HG03520 (cell line): ENCODE measurements around the gene GTF2F2.
"Not testable (repeated sequence)": the region's sequence is repeated elsewhere in the genome, so short reads cannot be mapped to it uniquely, and the experiment has no call there.

Experiments used
- ATAC-seq: cut with Tn5 transposase; IDR thresholded peaks from one replicate; pipeline ENCODE4 v1.9.1; 2021; ENCODE audit warnings: mild to moderate bottlenecking, moderate library complexity; ENCODE audit not compliant: unreplicated experiment

GTF2F2 gene

GRCh38 chr13:45298550-45298949, 178.2 kb downstream of the GTF2F2 start:
- not testable (repeated sequence) for ATAC-seq

GRCh38 chr13:45299194-45299593, 178.9 kb downstream of the GTF2F2 start:
- ATAC-seq = no peak

GRCh38 chr13:45300190-45300985, 180.1 kb downstream of the GTF2F2 start:
- ATAC-seq = no peak

- no peak for ATAC-seq
Measured at GRCh38 chr13:45301263-45301662, 181.0 kb downstream of the GTF2F2 start.

GRCh38 chr13:45302507-45302906, 182.2 kb downstream of the GTF2F2 start:
- no peak for ATAC-seq

GRCh38 chr13:45303026-45303425, 182.7 kb downstream of the GTF2F2 start:
- ATAC-seq = no peak

GRCh38 chr13:45303866-45304265, 183.6 kb downstream of the GTF2F2 start:
- ATAC-seq = no peak

GRCh38 chr13:45305079-45305478, 184.8 kb downstream of the GTF2F2 start:
- no peak for ATAC-seq

- ATAC-seq = no peak
Measured at GRCh38 chr13:45306966-45307365, 186.7 kb downstream of the GTF2F2 start.

GRCh38 chr13:45310341-45311131, 190.2 kb downstream of the GTF2F2 start:
- no peak for ATAC-seq

GRCh38 chr13:45314822-45315221, 194.5 kb downstream of the GTF2F2 start:
- ATAC-seq = no peak

GRCh38 chr13:45315520-45316167, 195.3 kb downstream of the GTF2F2 start:
- no peak for ATAC-seq

- no peak for ATAC-seq
Measured at GRCh38 chr13:45316338-45316737, 196.0 kb downstream of the GTF2F2 start.

- no peak for ATAC-seq
Measured at GRCh38 chr13:45316996-45317395, 196.7 kb downstream of the GTF2F2 start.

GRCh38 chr13:45320876-45321629, 200.7 kb downstream of the GTF2F2 start:
- ATAC-seq = no peak

GRCh38 chr13:45325806-45326205, 205.5 kb downstream of the GTF2F2 start:
- no peak for ATAC-seq

GRCh38 chr13:45327253-45327955, 207.1 kb downstream of the GTF2F2 start:
- ATAC-seq = no peak

- no peak for ATAC-seq
Measured at GRCh38 chr13:45328661-45329111, 208.4 kb downstream of the GTF2F2 start.

GRCh38 chr13:45331123-45331619, 210.9 kb downstream of the GTF2F2 start:
- ATAC-seq = no peak

- ATAC-seq = no peak
Measured at GRCh38 chr13:45331692-45332035, 211.4 kb downstream of the GTF2F2 start.
